SJSA1 (cell line): ENCODE results near the gene EPM2AIP1. TPM values are rescaled to one million over a fixed set of nuclear protein-coding genes. Genes with fewer than 3 reads are reported as not detected.
"Not testable (repeated sequence)": the region's sequence is repeated elsewhere in the genome, so short reads cannot be mapped to it uniquely, and the experiment has no call there.

Experiments
- DNase-seq, 2 experiments: peaks; one replicate each; pipeline ENCODE4 v3.0.0-alpha.2; 2015 to 2020; ENCODE audit warnings: low spot score in 2 of 2, low read depth in 1 of 2
- H3K27ac ChIP-seq: fragments of 250-450 bp; sonication (Bioruptor Pico); 2 replicates; pipeline ENCODE4 v1.5.1; 2020; ENCODE audit warnings: mild to moderate bottlenecking, moderate library complexity
- H3K27me3 ChIP-seq: fragments of 250-450 bp; sonication (Bioruptor Pico); replicated peaks from 2 replicates; pipeline ENCODE4 v1.5.1; 2020; ENCODE audit warnings: mild to moderate bottlenecking, moderate library complexity
- H3K36me3 ChIP-seq: fragments of 250-450 bp; sonication (Bioruptor Pico); 2 replicates; pipeline ENCODE4 v1.5.1; 2020; ENCODE audit warnings: mild to moderate bottlenecking
- H3K4me1 ChIP-seq: fragments of 250-450 bp; sonication (Bioruptor Pico); replicated peaks from 2 replicates; pipeline ENCODE4 v1.6.1; 2021; ENCODE audit warnings: mild to moderate bottlenecking
- H3K4me3 ChIP-seq: fragments of 250-450 bp; sonication (Bioruptor Pico); 2 replicates; pipeline ENCODE4 v1.5.1; 2020; ENCODE audit warnings: mild to moderate bottlenecking
- H3K9me3 ChIP-seq: fragments of 250-450 bp; sonication (Bioruptor Pico); replicated peaks from 2 replicates; pipeline ENCODE4 v1.5.1; 2020; ENCODE audit warnings: mild to moderate bottlenecking
- total RNA-seq: library from RNA; depleted of rRNA; stranded (reverse); fragments of >200 nt; shearing (Covaris generic); gene quantifications from 2 replicates; pipeline ENCODE4 v1.2.3, GENCODE V29; 2014; rRNA removed

The EPM2AIP1 gene
- total RNA-seq, 1 experiment from 2014 or later = 7.8 TPM

DNA sequence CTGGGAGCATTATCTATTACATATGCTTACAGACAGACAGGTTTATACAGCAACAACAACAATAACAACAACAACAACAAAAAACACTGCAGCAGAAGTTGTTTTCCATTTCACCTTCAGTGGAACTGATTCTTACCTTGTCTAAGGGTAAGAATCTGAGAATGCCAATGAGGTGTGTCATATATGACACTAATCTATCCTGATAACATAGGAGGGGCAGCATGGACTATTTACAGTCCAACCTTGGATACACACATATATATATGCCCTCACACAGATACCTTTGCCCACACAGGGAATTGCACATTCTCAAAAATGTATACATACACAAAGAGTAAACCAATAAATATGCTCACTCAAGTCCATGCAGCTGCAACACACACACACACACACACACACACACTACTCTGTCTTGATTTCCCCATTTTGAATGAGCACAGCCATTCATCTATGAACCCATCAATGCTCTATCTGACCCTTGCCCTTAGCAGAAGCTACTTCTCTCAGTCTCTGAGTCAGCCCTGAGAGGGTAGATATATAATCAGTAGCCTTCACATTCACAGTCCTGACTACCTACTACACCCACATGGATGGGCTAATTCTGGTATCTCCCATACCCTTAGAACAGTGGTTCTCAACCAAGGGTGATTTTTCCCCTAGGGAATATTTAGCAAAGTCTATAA lies 38.3 kb downstream of the EPM2AIP1 start:
- no peak for DNase-seq
- H3K9me3 ChIP-seq = no peaks in the 10 kb centered on the region
- no peak overlapping the region for H3K4me3 ChIP-seq
- H3K27ac ChIP-seq = no peak overlapping the region
- H3K36me3 ChIP-seq = no peaks in the 10 kb centered on the region
- H3K4me1 ChIP-seq = peaks cover 20% of the 10 kb centered on the region
- no peaks in the 10 kb centered on the region for H3K27me3 ChIP-seq

DNA sequence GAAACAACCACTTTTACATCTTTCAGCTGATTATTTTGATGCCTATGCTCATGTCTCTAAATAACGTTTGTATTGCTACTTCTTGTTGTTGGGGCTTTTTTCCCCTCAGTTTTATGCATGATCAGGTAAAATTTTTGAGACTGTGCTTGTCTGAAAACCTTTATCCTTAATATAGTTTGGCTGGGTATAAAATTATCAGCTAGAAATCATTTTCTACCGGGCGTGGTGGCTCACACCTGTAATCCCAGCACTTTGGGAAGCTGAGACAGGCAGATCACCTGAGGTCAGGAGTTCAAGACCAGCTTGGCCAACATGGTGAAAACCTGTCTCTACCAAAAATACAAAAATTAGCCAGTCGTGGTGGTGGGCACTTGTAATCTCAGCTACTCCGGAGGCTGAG lies 45.1 kb downstream of the EPM2AIP1 start:
- H3K4me1 ChIP-seq = peaks cover 12% of the 10 kb centered on the region
- not testable (repeated sequence) for DNase-seq, H3K4me3 ChIP-seq, H3K27me3 ChIP-seq, H3K36me3 ChIP-seq, H3K27ac ChIP-seq
- peaks cover 13% of the 10 kb centered on the region for H3K9me3 ChIP-seq

- Histone ChIP-seq H3K4me3 (no peak overlapping the region), H3K27ac (no peak overlapping the region), H3K9me3 (peaks cover 13% of the 10 kb centered on the region), H3K27me3 (no peaks in the 10 kb centered on the region), H3K4me1 (peaks cover 12% of the 10 kb centered on the region), H3K36me3 (no peaks in the 10 kb centered on the region)
- DNase-seq = no peak
These were observed 47.5 kb downstream of the EPM2AIP1 start for GRCh38 chr3:36945333-36945980.

DNA sequence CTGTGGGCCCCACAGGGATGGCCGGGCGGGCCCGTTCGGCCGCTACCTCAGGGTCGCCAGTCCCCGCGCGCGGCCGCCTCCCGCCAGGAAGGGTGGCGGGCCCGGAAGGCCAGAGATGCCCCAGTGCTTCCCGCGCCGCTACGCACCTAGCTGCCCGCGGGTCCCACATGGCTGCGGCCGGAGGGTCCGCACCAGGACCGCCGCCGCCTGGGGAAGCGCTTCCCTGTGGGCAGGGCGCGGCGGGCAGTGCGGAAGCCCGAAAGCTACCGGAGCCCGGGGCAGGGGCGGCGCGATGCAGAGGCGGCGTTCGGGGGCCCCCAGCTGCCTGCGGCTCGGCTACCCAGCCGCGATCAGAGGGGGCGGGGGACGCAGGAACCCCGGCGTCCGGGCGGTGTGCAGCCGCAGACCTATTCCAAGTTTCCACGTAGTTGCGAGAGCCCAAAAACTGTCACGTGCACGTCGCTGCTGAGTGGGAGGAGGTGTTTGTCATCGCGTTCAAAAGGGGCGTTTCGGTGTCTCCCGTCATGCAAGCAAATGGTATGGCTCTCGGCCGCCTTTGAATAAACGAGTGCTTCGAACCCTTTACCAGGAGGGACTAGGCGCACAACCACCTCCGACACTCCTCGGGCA lies 48.2 kb downstream of the EPM2AIP1 start, which contains the start of gene TRANK1:
Gene TRANK1 (minus strand): TSS at position 414 of the 630 bp plus-strand sequence. CDS start 245 bp downstream, at position 169.
- no peaks in the 10 kb centered on the region for H3K36me3 ChIP-seq
- no peaks in the 10 kb centered on the region for H3K27me3 ChIP-seq
- DNase-seq = no peak
- H3K4me3 ChIP-seq = peak within 1 kb of the TSS; percentile 49
- no peak within 1 kb of the TSS for H3K27ac ChIP-seq
- peaks cover 13% of the 10 kb centered on the region for H3K9me3 ChIP-seq
- peaks cover 12% of the 10 kb centered on the region for H3K4me1 ChIP-seq

DNA sequence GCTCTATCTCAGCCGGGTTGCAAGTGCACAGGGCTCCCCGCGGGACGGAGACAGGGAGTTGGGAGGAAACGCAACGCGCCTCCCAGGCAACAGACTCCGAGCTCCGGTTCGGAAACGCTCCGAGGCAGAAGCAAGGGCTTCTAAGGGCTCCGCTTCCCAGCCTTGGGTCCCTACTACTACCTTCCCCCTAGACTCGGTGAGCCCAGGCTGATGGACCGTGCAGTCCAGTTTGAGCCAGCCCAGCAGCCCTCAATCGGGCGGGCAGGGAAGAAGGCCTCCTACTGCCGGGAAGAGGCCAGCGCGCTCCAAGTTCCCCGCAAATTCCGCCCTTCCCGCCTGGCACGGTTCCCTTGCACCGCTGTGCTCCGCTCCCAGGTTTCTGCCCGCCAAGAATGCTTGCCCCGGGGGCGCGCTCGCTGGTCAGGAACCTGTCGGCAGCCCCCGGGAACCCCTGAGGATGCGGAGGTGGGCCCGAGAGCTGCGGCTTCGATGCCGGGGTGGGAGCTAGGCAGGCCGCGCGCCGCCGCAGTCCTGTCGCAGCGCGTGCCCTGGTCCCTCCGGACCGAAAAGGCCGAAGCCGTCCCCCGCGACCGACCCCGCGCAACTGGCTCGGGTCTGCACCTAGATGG lies 48.8 kb downstream of the EPM2AIP1 start:
- Histone ChIP-seq H3K4me3 (peak overlapping the region; percentile 49), H3K27ac (no peak overlapping the region), H3K36me3 (no peaks in the 10 kb centered on the region), H3K27me3 (no peaks in the 10 kb centered on the region), H3K9me3 (peaks cover 13% of the 10 kb centered on the region), H3K4me1 (peaks cover 12% of the 10 kb centered on the region)
- peak; percentile 53 to 57 for DNase-seq

DNA sequence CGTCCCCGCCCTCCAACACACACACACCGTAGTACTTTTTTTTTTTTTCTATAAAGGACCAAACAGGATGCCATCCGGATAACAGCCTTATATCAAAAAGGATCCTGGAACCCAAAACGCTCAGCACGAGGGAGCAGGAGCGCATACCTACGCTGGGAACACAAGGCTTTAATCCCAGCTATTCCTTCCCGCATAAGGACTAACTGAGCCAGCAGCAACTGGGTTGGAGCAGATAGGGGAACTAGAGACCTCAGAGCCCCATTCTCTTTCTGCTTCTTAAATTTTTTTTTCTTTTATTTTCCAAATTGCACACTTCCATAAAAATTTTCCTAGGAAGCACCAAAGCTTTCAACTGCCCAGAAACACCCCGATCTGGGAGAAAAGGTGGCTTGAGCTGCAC lies 49.3 kb downstream of the EPM2AIP1 start:
- Histone ChIP-seq H3K36me3 (no peaks in the 10 kb centered on the region), H3K27ac (no peak overlapping the region), H3K9me3 (peaks cover 13% of the 10 kb centered on the region), H3K4me1 (peaks cover 12% of the 10 kb centered on the region), H3K4me3 (peak overlapping the region; percentile 49), H3K27me3 (no peaks in the 10 kb centered on the region)
- no peak for DNase-seq

- Histone ChIP-seq H3K27me3 (no peaks in the 10 kb centered on the region), H3K36me3 (no peaks in the 10 kb centered on the region), H3K4me3 (no peak overlapping the region), H3K4me1 (peaks cover 12% of the 10 kb centered on the region), H3K9me3 (peaks cover 10% of the 10 kb centered on the region), H3K27ac (no peak overlapping the region)
- no peak for DNase-seq
These were observed 50.2 kb downstream of the EPM2AIP1 start for GRCh38 chr3:36942638-36943248.

DNA sequence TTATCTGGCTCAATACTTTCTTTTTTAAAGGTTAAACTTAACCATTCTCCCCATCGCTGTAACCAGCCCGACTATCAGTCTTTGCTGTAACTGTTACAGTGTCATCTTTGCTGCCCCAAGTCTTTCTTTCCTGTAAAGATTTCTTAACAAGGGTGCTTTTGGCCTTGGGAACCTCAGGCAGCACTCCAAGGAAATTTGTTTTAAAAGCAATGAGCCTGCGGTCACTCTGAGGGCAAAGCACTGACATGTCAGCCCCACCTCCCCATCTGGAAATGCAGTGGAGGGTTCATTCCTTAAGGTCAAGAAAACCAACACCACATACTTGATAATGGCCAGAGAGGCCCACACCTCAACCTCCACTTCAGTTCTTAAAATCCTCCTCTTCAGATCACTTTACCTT lies 51.3 kb downstream of the EPM2AIP1 start:
- Histone ChIP-seq H3K27me3 (no peaks in the 10 kb centered on the region), H3K4me3 (no peak overlapping the region), H3K4me1 (peaks cover 12% of the 10 kb centered on the region), H3K36me3 (no peaks in the 10 kb centered on the region), H3K9me3 (peaks cover 7% of the 10 kb centered on the region), H3K27ac (no peak overlapping the region)
- DNase-seq = no peak

DNA sequence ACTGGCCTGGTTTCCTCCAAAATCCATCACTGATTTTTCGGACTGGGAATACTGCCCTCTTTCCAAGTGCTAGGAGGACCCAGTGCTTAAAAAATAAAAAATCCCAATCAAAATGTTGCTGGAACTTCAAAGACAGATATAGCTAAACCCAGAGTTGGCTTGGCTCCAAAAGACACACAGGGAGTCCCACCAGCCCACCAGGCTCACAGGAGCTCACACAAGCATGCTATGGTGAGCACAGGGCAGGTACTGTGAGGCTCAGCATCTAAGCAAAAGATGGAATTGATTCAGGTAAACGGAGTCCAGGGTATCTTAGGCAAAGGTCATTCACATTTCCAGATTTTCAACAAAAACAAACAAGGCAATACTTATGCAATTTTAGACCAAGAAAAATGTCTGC lies 51.8 kb downstream of the EPM2AIP1 start:
- Histone ChIP-seq H3K27me3 (no peaks in the 10 kb centered on the region), H3K4me3 (no peak overlapping the region), H3K36me3 (no peaks in the 10 kb centered on the region), H3K4me1 (peaks cover 12% of the 10 kb centered on the region), H3K27ac (no peak overlapping the region), H3K9me3 (peaks cover 7% of the 10 kb centered on the region)
- no peak for DNase-seq

DNA sequence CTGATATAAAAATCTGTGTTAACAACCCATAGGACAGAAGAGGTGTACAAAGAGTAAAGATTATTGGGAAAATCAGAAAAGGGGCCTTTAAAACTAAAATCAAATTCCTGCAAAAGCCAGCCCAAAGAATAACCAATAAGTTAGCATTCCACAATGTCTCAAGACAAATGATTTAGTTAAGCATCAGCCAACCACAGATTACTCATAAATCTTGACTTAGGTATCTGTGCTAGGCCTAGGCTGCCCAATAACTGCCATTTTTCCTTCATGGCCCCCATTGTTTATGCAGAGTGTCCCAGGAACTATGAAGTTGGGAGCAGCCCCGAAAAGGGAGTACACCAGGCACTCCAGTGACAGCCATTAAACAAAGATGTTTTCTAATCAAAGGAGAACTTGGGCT lies 55.4 kb downstream of the EPM2AIP1 start:
- Histone ChIP-seq H3K36me3 (no peaks in the 10 kb centered on the region), H3K27ac (no peak overlapping the region), H3K4me3 (no peak overlapping the region), H3K4me1 (peaks cover 6% of the 10 kb centered on the region), H3K27me3 (no peaks in the 10 kb centered on the region), H3K9me3 (no peaks in the 10 kb centered on the region)
- DNase-seq = no peak

Other genes starting within 250 kb of the EPM2AIP1 start
- not detected in 2 replicates for gene DCLK3, start 228.6 kb downstream of the EPM2AIP1 start, total RNA-seq
- gene TRANK1, start 48.1 kb downstream of the EPM2AIP1 start, total RNA-seq = 0.91 and 2.4 TPM in 2 replicates
- gene MLH1, start 387 bp upstream of the EPM2AIP1 start, total RNA-seq = 43.1 and 98.5 TPM in 2 replicates
- 60.6 and 67.5 TPM in 2 replicates for gene LRRFIP2, start 181.5 kb upstream of the EPM2AIP1 start, total RNA-seq